Mesenchymal stem cell (in vitro differentiated cells and primary cell): Measurements from ENCODE around the gene CGREF1.

ENCODE experiments used
- DNase-seq: peaks from one replicate; pipeline ENCODE4 v3.0.0-alpha.2; 2013
- H2AFZ ChIP-seq: one replicate; pipeline ENCODE4 v1.6.1; 2013; ENCODE audit warnings: low read depth, mild to moderate bottlenecking, control low read depth, inconsistent platforms, low read length, moderate library complexity
- H2AK5ac ChIP-seq: 2 replicates; pipeline ENCODE4 v1.6.1; 2013; ENCODE audit warnings: low read length, moderate library complexity, mild to moderate bottlenecking, inconsistent platforms; ENCODE audit not compliant: severe bottlenecking
- H2BK120ac ChIP-seq: one replicate; pipeline ENCODE4 v1.6.1; 2013; ENCODE audit warnings: low read depth, mild to moderate bottlenecking, inconsistent platforms, low read length, moderate library complexity
- H2BK12ac ChIP-seq, 2 experiments: one replicate each; pipeline ENCODE4 v1.6.1; 2013; ENCODE audit warnings: inconsistent platforms in 2 of 2, low read length in 2 of 2, mild to moderate bottlenecking in 2 of 2, moderate library complexity in 2 of 2, control low read depth in 1 of 2
- H2BK15ac ChIP-seq: one replicate; pipeline ENCODE4 v1.6.1; 2013; ENCODE audit warnings: mild to moderate bottlenecking, low read depth, inconsistent platforms; ENCODE audit not compliant: poor library complexity, severe bottlenecking
- H2BK5ac ChIP-seq: 2 replicates; pipeline ENCODE4 v1.6.1; 2013; ENCODE audit warnings: low read depth, mild to moderate bottlenecking, low read length, control low read depth, inconsistent platforms; ENCODE audit not compliant: poor library complexity, severe bottlenecking
- H3K14ac ChIP-seq, 2 experiments: one replicate each; pipeline ENCODE4 v1.6.1; 2013; ENCODE audit warnings: inconsistent platforms in 2 of 2, low read length in 2 of 2, control low read depth in 1 of 2, mild to moderate bottlenecking in 1 of 2, moderate library complexity in 1 of 2
- H3K18ac ChIP-seq, 2 experiments: one replicate each; pipeline ENCODE4 v1.6.1; 2013; ENCODE audit warnings: inconsistent platforms in 2 of 2, low read length in 2 of 2, control low read depth in 1 of 2, low read depth in 1 of 2, mild to moderate bottlenecking in 1 of 2
- H3K23ac ChIP-seq, 2 experiments: one replicate each; pipeline ENCODE4 v1.6.1; 2013; ENCODE audit warnings: inconsistent platforms in 2 of 2, low read length in 2 of 2, mild to moderate bottlenecking in 2 of 2, moderate library complexity in 2 of 2, control low read depth in 1 of 2
- H3K27ac ChIP-seq: 2 replicates; pipeline ENCODE4 v1.5.1; 2013; ENCODE audit warnings: mild to moderate bottlenecking, moderate library complexity, low read length, control low read depth, inconsistent platforms; ENCODE audit not compliant: poor library complexity, severe bottlenecking
- H3K27me3 ChIP-seq, 2 experiments: 2 replicates each; pipeline versions ENCODE4 v1.6.1 to v1.7.0; 2013; ENCODE audit warnings: low read length in 2 of 2, mild to moderate bottlenecking in 2 of 2, moderate library complexity in 2 of 2, control low read depth in 1 of 2, inconsistent platforms in 1 of 2; ENCODE audit not compliant: control insufficient read depth in 1 of 2, insufficient read depth in 1 of 2
- H3K36me3 ChIP-seq, 2 experiments: 2 replicates each; pipeline versions ENCODE4 v1.6.1 to v1.7.0; 2013; ENCODE audit warnings: low read length in 2 of 2, control low read depth in 1 of 2, inconsistent platforms in 1 of 2, low read depth in 1 of 2, mild to moderate bottlenecking in 1 of 2; ENCODE audit not compliant: insufficient read depth in 2 of 2, control insufficient read depth in 1 of 2
- H3K4ac ChIP-seq, 2 experiments: one replicate each; pipeline ENCODE4 v1.6.1; 2013; ENCODE audit warnings: inconsistent platforms in 2 of 2, low read length in 2 of 2, mild to moderate bottlenecking in 2 of 2, moderate library complexity in 2 of 2, control low read depth in 1 of 2, low read depth in 1 of 2
- H3K4me1 ChIP-seq: 2 replicates; pipeline ENCODE4 v1.6.1; 2013; ENCODE audit warnings: low read depth, low read length, control low read depth; ENCODE audit not compliant: control insufficient read depth, insufficient read depth
- H3K4me2 ChIP-seq: 2 replicates; pipeline ENCODE4 v1.6.1; 2013; ENCODE audit warnings: low read length, mild to moderate bottlenecking, inconsistent platforms; ENCODE audit not compliant: poor library complexity, severe bottlenecking
- H3K4me3 ChIP-seq, 2 experiments: 2 replicates each; pipeline versions ENCODE4 v1.5.1 to v1.7.0; 2013; ENCODE audit warnings: low read length in 2 of 2, mild to moderate bottlenecking in 2 of 2, control low read depth in 1 of 2, low read depth in 1 of 2; ENCODE audit not compliant: insufficient read depth in 1 of 2
- H3K79me1 ChIP-seq: replicated peaks from 2 replicates; pipeline ENCODE4 v1.6.1; 2013; ENCODE audit warnings: mild to moderate bottlenecking, control low read depth, low read length, inconsistent platforms; ENCODE audit not compliant: poor library complexity, severe bottlenecking
- H3K9ac ChIP-seq: 2 replicates; pipeline ENCODE4 v1.7.0; 2013; ENCODE audit warnings: mild to moderate bottlenecking, low read length, moderate library complexity
- H3K9me3 ChIP-seq: 2 replicates; pipeline ENCODE4 v1.7.0; 2013; ENCODE audit warnings: mild to moderate bottlenecking, low read length; ENCODE audit not compliant: control insufficient read depth
- H4K8ac ChIP-seq: one replicate; pipeline ENCODE4 v1.6.1; 2013; ENCODE audit warnings: inconsistent platforms, mild to moderate bottlenecking, low read length, moderate library complexity
- H4K91ac ChIP-seq: one replicate; pipeline ENCODE4 v1.6.1; 2013; ENCODE audit warnings: mild to moderate bottlenecking, low read length, inconsistent platforms
- WGBS: methylation state at CpG from one replicate; pipeline ENCODE4 v1.1.7; 2013; ENCODE audit warnings: mixed read lengths; 5-methylcytosine and 5-hydroxymethylcytosine counted together

Gene CGREF1

DNA sequence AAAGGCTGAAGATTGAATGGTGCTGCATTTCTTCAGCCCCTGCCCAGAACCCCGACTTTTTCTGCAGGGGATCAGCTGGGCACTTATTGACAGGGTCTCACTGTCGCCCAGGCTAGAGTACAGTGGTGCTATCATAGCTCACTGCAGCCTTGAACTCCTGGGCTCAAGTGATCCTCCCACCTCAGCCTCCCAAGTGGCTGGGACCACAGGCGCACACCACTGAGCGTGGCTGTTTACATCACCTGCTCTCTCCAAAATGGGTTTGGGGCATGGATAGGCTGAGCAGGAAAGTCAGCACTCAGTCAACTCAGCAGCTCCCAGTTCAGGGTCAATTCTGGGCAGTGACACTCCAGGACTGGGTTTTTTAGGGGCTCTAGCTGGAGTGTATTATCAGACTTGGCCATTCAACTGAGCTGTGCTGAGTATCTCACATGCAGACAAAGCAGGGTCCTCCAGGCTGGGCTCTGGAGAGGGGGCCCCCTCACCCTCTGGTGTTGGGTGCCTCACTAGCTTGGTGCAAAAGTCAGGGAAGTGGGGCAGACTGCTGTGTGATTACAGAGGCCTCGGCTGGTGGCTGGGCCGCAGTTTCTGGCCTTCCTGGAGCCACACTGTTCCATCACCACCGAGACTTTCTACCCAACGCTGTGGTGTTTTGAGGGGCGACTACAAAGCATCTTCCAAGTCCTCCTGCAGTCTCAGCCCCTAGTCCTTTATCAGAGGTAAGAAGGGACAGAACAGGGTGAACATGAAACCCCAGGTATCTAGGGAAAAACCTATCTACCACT is 9.1 kb upstream of the CGREF1 start:
- Histone ChIP-seq H3K23ac (no peak overlapping the region), H3K4me2 (no peak overlapping the region), H2BK120ac (no peak overlapping the region), H2AK5ac (no peak overlapping the region), H3K4me3 (no peak overlapping the region), H4K91ac (no peak overlapping the region), H3K18ac (no peak overlapping the region), H4K8ac (no peak overlapping the region), H3K14ac (no peak overlapping the region), H2AFZ (no peak overlapping the region), H3K4me1 (peaks cover 20% of the 10 kb centered on the region), H3K4ac (no peak overlapping the region), H3K27ac (no peak overlapping the region), H2BK15ac (no peak overlapping the region), H2BK12ac (no peak overlapping the region), H3K36me3 (peaks cover 39 to 40% of the 10 kb centered on the region in 2 experiments), H3K79me1 (peaks cover 17% of the 10 kb centered on the region), H2BK5ac (no peak overlapping the region), H3K27me3 (peaks cover 0 to 11% of the 10 kb centered on the region in 2 experiments), H3K9me3 (no peaks in the 10 kb centered on the region), H3K9ac (no peak overlapping the region)
- WGBS = 83% methylated on average over 7 of the region's 9 CpGs
- no peak for DNase-seq

DNA sequence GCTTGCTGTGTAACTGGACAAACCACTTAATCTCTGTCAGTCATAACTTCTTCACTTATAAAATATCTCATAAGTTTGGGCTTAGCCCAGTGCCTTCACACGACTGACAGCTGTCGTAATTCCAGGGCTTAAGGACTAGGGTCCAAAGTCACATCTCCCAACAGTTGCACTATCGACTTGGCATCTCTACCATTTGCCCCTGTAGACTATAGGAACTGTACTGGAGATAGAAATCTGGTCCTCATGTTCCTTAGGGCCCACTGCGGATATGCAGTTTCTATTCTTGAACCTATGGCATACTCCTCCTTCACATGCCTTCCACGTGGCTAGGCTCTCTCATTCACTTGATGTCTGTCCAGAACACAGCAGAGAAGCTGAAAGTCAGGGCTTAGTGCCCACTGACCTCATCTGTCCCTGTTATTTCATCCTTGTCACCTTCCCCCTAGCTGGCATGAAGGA is 7.4 kb upstream of the CGREF1 start:
- Histone ChIP-seq H2AFZ (no peak overlapping the region), H3K18ac (no peak overlapping the region), H3K9me3 (no peaks in the 10 kb centered on the region), H2BK12ac (no peak overlapping the region), H3K4me3 (no peak overlapping the region), H3K79me1 (peaks cover 3% of the 10 kb centered on the region), H3K23ac (no peak overlapping the region), H3K4me1 (peaks cover 9% of the 10 kb centered on the region), H4K91ac (no peak overlapping the region), H2BK15ac (no peak overlapping the region), H3K4me2 (no peak overlapping the region), H4K8ac (no peak overlapping the region), H3K4ac (no peak overlapping the region), H3K14ac (no peak overlapping the region), H2BK120ac (no peak overlapping the region), H3K27me3 (peaks cover 16 to 29% of the 10 kb centered on the region in 2 experiments), H2AK5ac (no peak overlapping the region), H3K9ac (no peak overlapping the region), H3K36me3 (peaks cover 21 to 22% of the 10 kb centered on the region in 2 experiments), H3K27ac (no peak overlapping the region), H2BK5ac (no peak overlapping the region)
- DNase-seq = no peak
- 50% methylated on average over 5 of the region's 5 CpGs for WGBS

DNA sequence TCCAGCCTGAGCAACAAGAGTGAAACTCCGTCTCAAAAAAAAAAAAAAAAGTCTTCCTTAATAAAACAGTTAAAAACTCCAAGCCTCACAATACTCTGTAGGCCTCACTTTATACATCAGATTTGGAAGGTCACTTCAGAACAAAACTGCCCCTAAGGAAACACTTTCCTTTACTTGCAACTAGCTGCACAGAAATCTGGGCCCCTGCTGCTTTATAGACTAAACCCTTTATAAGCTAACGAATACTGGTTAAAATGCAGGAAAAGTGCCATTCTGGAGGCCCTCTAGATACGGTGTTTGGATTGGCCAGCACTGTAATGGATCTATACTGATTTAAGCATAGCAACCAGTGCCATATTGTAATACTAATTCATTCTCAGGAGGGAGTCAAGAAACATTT is 6.2 kb upstream of the CGREF1 start:
- 98% methylated on average over 2 of the region's 3 CpGs for WGBS
- Histone ChIP-seq H3K27ac (no peak overlapping the region), H2AFZ (no peak overlapping the region)

DNA sequence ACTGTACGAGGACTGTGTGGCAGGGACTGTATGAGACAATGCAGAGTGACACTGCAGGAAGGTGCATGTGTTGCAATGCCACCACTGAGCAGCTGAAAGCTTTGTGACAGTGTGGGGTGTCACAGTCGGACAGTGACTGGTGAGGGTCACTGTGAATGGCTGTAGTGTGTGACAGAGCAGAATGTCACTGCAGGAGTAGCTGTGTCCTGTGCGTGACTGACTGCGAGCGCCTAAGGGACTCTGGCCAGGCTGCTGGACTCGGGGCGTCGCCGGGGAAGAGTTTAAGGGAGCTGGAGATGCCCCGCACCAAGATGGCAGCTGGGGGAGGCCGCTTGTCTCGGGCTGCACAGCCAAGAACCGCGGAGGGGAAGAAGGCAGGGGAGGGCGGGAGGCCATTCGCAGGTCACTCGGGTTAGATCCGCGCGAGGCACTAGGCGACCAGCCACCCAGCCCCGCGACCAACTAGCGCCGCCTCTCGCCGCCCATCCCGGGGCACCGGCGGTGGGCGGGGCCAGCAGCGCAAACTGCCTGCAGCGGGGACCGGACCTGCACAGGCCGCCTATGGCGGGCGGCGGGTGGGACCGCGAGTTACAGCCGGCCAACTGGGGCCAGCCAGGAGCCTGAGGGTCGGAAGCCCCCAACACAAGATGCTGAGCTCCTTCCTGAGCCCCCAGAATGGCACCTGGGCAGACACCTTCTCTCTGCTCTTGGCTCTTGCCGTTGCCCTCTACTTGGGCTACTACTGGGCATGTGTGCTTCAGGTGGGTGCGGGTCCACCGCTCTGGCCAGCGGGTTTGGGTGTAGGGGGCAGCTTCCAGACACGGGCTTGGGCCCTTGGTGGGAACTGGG is 4.6 kb upstream of the CGREF1 start, which contains the start of gene ABHD1:
Gene ABHD1, plus strand, starts transcription at position 514 of the 849 bp plus-strand sequence. Its CDS starts 134 bp downstream, at position 648.
- Histone ChIP-seq H3K36me3 (peaks cover 0 to 6% of the 10 kb centered on the region in 2 experiments), H3K9ac (peak within 1 kb of the TSS; percentile 57), H3K4me1 (peaks cover 15% of the 10 kb centered on the region), H3K23ac (no peak within 1 kb of the TSS), H3K4ac (no peak within 1 kb of the TSS), H2AFZ (peak within 1 kb of the TSS; percentile 80), H2BK120ac (no peak within 1 kb of the TSS), H3K9me3 (no peaks in the 10 kb centered on the region), H3K27ac (no peak within 1 kb of the TSS), H3K4me3 (peak within 1 kb of the TSS; percentile 55 to 75), H3K14ac (peak within 1 kb of the TSS in 1 of 2 experiments; percentile 51), H3K4me2 (peak within 1 kb of the TSS; percentile 55), H2BK12ac (no peak within 1 kb of the TSS), H3K79me1 (no peaks in the 10 kb centered on the region), H2AK5ac (no peak within 1 kb of the TSS), H2BK5ac (no peak within 1 kb of the TSS), H4K91ac (peak within 1 kb of the TSS; percentile 87), H2BK15ac (peak within 1 kb of the TSS; percentile 77), H3K27me3 (peaks cover 33 to 54% of the 10 kb centered on the region in 2 experiments), H3K18ac (peak within 1 kb of the TSS; percentile 5 to 63), H4K8ac (peak within 1 kb of the TSS; percentile 82)
- DNase-seq = peak; percentile 18
- 15% methylated on average over 43 of the region's 47 CpGs for WGBS

More for the DNA sequence above, 6.2 kb upstream of the CGREF1 start:
- peaks cover 9% of the 10 kb centered on the region for H3K4me1 ChIP-seq
- H3K4me2 ChIP-seq = no peak overlapping the region
- no peak overlapping the region for H2AK5ac ChIP-seq
- DNase-seq = no peak
- H2BK12ac ChIP-seq = no peak overlapping the region
- no peak overlapping the region for H2BK15ac ChIP-seq
- H3K27me3 ChIP-seq = peaks cover 23 to 40% of the 10 kb centered on the region in 2 experiments
- no peak overlapping the region for H4K8ac ChIP-seq
- H3K23ac ChIP-seq = no peak overlapping the region
- no peaks in the 10 kb centered on the region for H3K9me3 ChIP-seq
- no peak overlapping the region for H3K14ac ChIP-seq
- H3K36me3 ChIP-seq = peaks cover 9 to 11% of the 10 kb centered on the region in 2 experiments
- no peak overlapping the region for H3K9ac ChIP-seq
- H3K79me1 ChIP-seq = peaks cover 1% of the 10 kb centered on the region
- no peak overlapping the region for H3K4me3 ChIP-seq
- no peak overlapping the region for H2BK5ac ChIP-seq
- H3K18ac ChIP-seq = no peak overlapping the region
- H3K4ac ChIP-seq = no peak overlapping the region
- H2BK120ac ChIP-seq = no peak overlapping the region
- H4K91ac ChIP-seq = no peak overlapping the region
